ENCODE measurements around the gene CNP.
"Not testable (repeated sequence)": the region's sequence is repeated elsewhere in the genome, so short reads cannot be mapped to it uniquely, and the experiment has no call there.

Gene CNP

GRCh38 chr17:41966463-41967140, at the start of gene CNP:
TSS of gene CNP (plus strand) at chr17:41966795. CDS start at chr17:41966885, 90 bp downstream.
- DNase-seq = peak; percentile 86

GRCh38 chr17:41917192-41917591, 49.4 kb upstream of the CNP start:
- DNase-seq = no peak

- peak; percentile 14 for DNase-seq
Observed at GRCh38 chr17:41917679-41918313, 48.8 kb upstream of the CNP start.

- DNase-seq = peak; percentile 95
Observed at GRCh38 chr17:41918314-41919164, 48.1 kb upstream of the CNP start, which contains the start of gene ACLY. TSS of gene ACLY (minus strand) at chr17:41918951. CDS start at chr17:41913873, 5,078 bp downstream.

GRCh38 chr17:41919165-41919817, 47.3 kb upstream of the CNP start:
- peak; percentile 52 for DNase-seq

GRCh38 chr17:41919840-41920579, 46.6 kb upstream of the CNP start:
- DNase-seq = no peak

GRCh38 chr17:41920580-41920955, 46.0 kb upstream of the CNP start:
- no peak for DNase-seq

- no peak for DNase-seq
Observed at GRCh38 chr17:41925991-41926590, 40.5 kb upstream of the CNP start.

GRCh38 chr17:41928693-41929251, 37.8 kb upstream of the CNP start:
- no peak for DNase-seq

GRCh38 chr17:41930009-41930832, 36.4 kb upstream of the CNP start, which contains the start of gene ODAD4:
TSS of gene ODAD4 (plus strand) at chr17:41930617. CDS start at chr17:41930724, 107 bp downstream.
- peak; percentile 97 for DNase-seq

- DNase-seq = not testable (repeated sequence)
Observed at GRCh38 chr17:41930833-41931156, 35.8 kb upstream of the CNP start.

GRCh38 chr17:41931715-41932114, 34.9 kb upstream of the CNP start:
- not testable (repeated sequence) for DNase-seq

- DNase-seq = no peak
Observed at GRCh38 chr17:41932816-41933389, 33.7 kb upstream of the CNP start.

GRCh38 chr17:41935641-41936040, 31.0 kb upstream of the CNP start:
- no peak for DNase-seq

GRCh38 chr17:41937970-41938954, 28.3 kb upstream of the CNP start:
- DNase-seq = no peak

GRCh38 chr17:41939044-41939692, 27.4 kb upstream of the CNP start:
- no peak for DNase-seq

GRCh38 chr17:41939693-41940090, 26.9 kb upstream of the CNP start:
- DNase-seq = no peak

GRCh38 chr17:41941168-41941567, 25.4 kb upstream of the CNP start:
- no peak for DNase-seq

All from NCI-H2227 treated with DMSO at 0.1 percent for 48 hours (cell line).